HG03378 (cell line): Measurements from ENCODE around the gene IPO9.

Experiments used
- ATAC-seq: cut with Tn5 transposase; IDR thresholded peaks from one replicate; pipeline ENCODE4 v1.9.1; 2021; ENCODE audit warnings: mild to moderate bottlenecking, moderate library complexity; ENCODE audit not compliant: unreplicated experiment

IPO9 gene

GRCh38 chr1:201886103-201886885 is 57.3 kb downstream of the IPO9 start:
- ATAC-seq = no peak

DNA sequence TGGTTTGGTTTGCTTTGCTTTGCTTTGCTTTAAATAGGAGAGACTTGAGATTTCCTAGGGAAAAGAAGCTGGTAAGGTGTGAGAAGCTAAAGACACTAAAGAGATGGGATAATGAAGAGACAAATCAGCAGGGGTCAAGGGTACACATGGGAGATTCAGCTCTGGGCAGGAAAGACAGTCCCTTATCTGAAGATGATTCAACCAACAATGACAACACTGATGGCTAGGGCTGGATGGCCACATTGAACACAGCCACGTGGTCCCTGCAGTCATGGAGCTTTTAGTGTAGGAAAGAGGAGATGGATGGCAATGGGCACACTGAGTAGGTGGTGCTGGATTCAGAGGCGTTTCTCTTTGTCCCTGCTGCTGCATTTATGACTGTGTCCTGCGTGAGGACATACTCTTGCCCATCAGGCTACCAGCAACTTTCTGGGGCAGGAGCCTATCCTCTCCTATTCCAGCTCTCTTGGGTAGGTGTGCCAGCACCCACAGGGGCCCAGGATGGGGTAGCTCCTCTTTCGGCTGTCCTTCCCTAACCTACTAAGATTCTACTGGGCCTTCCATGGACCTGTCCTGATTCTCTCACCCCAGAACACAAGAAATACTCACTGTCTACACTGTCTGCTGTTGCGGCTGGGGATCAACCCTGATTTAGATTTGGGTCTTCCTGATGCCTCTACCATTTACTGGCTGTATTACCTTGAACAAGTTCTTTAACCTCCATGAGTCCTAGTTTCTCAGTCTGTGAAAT is 58.3 kb downstream of the IPO9 start:
- no peak for ATAC-seq

DNA sequence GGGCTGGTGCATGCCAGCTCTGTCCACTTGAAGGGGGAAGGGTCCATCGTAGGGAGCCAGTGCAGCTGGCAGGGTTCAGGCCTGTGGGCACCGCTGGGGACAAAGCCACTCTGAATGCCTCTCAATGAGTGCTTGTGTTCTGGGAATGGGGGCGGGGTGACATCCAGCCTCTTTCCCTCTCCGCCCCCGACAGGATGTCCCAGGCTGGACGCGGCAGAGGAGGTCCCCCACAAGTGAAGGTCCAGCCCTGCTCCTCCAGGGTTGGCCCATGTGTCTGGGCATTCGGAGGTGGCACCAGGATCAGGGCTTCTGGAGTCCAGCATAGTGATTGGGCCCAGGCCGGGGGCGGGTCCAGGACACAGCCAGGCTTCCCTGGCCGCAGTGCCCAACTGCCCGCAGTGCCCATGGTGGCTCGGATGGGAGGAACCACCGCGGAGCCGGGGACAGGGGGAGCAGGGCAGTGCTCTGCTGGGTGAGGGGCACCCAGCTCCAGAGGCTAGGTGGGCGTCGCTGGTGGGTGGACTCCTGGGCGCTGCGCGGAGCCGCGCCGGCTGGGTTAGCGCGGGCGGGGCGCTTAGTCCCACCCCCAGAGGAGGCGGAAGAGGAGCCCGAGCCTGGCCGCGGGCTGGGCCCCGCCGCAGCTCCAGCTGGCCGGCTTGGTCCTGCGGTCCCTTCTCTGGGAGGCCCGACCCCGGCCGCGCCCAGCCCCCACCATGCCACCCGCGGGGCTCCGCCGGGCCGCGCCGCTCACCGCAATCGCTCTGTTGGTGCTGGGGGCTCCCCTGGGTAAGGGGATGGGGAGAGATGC is 59.5 kb downstream of the IPO9 start, which contains the start of gene SHISA4:
Gene SHISA4 (plus strand): TSS at position 617 of the 808 bp plus-strand sequence. CDS start 97 bp downstream, at position 714.
- no peak for ATAC-seq

- ATAC-seq = no peak
Observed at GRCh38 chr1:201889090-201889968, 60.4 kb downstream of the IPO9 start.

- ATAC-seq = no peak
Observed at GRCh38 chr1:201890223-201890622, 61.3 kb downstream of the IPO9 start.

- ATAC-seq = no peak
Observed at GRCh38 chr1:201890806-201891450, 62.0 kb downstream of the IPO9 start.

- no peak for ATAC-seq
Observed at GRCh38 chr1:201891451-201892045, 62.6 kb downstream of the IPO9 start.

DNA sequence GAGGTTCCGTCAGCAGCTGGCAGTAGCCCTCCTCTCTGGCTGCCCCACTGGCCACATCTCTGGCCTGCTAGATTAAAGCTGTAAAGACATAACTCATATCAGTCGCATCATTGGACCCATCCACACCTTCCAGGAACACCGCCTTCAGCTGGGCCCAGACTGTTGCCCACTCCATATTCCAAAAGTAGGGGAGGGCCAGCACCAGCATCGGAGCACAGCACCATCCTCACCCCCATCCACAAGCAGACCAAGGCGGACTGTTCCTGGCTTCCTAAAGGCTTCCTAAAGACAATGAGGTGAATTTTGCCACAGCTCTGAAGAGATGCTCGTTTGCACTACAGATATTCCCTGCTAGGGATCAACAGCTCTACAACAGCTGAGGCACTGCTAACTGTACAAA is 63.3 kb downstream of the IPO9 start:
- ATAC-seq = no peak

GRCh38 chr1:201893431-201893830 is 64.5 kb downstream of the IPO9 start:
- ATAC-seq = no peak

- ATAC-seq = no peak
Observed at GRCh38 chr1:201894343-201895119, 65.6 kb downstream of the IPO9 start.

GRCh38 chr1:201895120-201895665 is 66.2 kb downstream of the IPO9 start:
- no peak for ATAC-seq

GRCh38 chr1:201895913-201896807 is 67.2 kb downstream of the IPO9 start:
- peak; percentile 74 for ATAC-seq

GRCh38 chr1:201896951-201897391 is 68.0 kb downstream of the IPO9 start:
- no peak for ATAC-seq

- no peak for ATAC-seq
Observed at GRCh38 chr1:201898240-201898894, 69.4 kb downstream of the IPO9 start.

GRCh38 chr1:201898992-201899391 is 70.0 kb downstream of the IPO9 start:
- no peak for ATAC-seq

DNA sequence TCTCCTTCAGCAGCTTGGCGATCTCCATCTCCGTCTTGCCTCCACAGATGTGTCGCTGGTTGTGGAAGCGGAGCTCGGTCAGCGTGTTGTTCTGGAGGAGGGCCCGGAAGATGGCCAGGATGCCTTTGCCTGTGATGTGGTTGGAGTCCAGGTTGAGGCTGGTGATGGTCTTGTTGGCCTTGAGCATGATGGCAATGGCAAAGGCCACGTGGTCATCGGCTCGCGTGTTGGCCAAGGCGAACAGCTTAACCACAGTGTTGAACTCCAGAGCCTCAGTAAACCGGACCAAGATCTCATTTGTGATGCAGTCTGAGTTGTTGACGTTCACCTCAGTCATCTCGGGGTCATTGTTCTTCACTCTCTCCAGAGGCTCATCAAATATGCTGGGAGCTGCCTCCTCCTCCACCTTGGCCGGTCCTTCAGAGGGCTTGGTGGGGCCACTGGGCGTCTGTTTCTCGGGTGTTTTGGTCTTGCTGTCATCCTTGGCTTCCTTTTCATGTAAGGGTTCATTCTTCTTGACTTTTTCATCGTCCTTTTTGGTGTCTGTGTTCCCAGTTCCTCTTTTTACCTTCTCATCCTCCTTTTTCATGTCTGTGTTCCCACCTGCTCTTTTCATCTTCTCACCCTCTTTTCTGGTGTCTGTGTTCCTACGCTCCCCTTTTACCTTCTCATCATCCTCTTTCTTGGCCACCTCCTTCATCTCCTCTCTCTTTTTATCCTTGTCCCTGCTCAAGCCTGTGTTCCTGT is 70.9 kb downstream of the IPO9 start:
- ATAC-seq = no peak
